Non-pigmented ciliary epithelial cell (primary cell): ENCODE data around the gene XRCC5.
A peak's percentile ranks its signal among the peaks of the same experiment; 100 is the strongest.

ENCODE experiments used
- DNase-seq: peaks from one replicate; pipeline ENCODE4 v3.0.0-alpha.2; 2010; ENCODE audit warnings: low read depth

The XRCC5 gene

GRCh38 chr2:216159646-216160045, 50.5 kb downstream of the XRCC5 start:
- DNase-seq = no peak

GRCh38 chr2:216160786-216161185, 51.6 kb downstream of the XRCC5 start:
- DNase-seq = no peak

GRCh38 chr2:216161967-216162366, 52.8 kb downstream of the XRCC5 start:
- no peak for DNase-seq

GRCh38 chr2:216163518-216163917, 54.4 kb downstream of the XRCC5 start:
- no peak for DNase-seq

- no peak for DNase-seq
These were observed 54.9 kb downstream of the XRCC5 start for GRCh38 chr2:216164087-216164486.

- no peak for DNase-seq
These were observed 55.4 kb downstream of the XRCC5 start for GRCh38 chr2:216164576-216164975.

- no peak for DNase-seq
These were observed 56.6 kb downstream of the XRCC5 start for GRCh38 chr2:216165711-216166110.

GRCh38 chr2:216169087-216169486, 59.9 kb downstream of the XRCC5 start:
- DNase-seq = no peak

- no peak for DNase-seq
These were observed 61.1 kb downstream of the XRCC5 start for GRCh38 chr2:216170076-216170763.

- DNase-seq = no peak
These were observed 61.9 kb downstream of the XRCC5 start for GRCh38 chr2:216171011-216171410.

- no peak for DNase-seq
These were observed 63.3 kb downstream of the XRCC5 start for GRCh38 chr2:216172493-216172892.

- DNase-seq = no peak
These were observed 69.9 kb downstream of the XRCC5 start for GRCh38 chr2:216179015-216179414.

GRCh38 chr2:216181351-216181750, 72.2 kb downstream of the XRCC5 start:
- DNase-seq = no peak

GRCh38 chr2:216181953-216182461, 72.9 kb downstream of the XRCC5 start:
- no peak for DNase-seq

GRCh38 chr2:216183462-216183861, 74.3 kb downstream of the XRCC5 start:
- DNase-seq = no peak

- no peak for DNase-seq
These were observed 79.4 kb downstream of the XRCC5 start for GRCh38 chr2:216188559-216188850.

- DNase-seq = no peak
These were observed 79.8 kb downstream of the XRCC5 start for GRCh38 chr2:216188956-216189355.

- DNase-seq = no peak
These were observed 80.3 kb downstream of the XRCC5 start for GRCh38 chr2:216189410-216189809.

- DNase-seq = no peak
These were observed 83.0 kb downstream of the XRCC5 start for GRCh38 chr2:216192181-216192580.

GRCh38 chr2:216192931-216193330, 83.8 kb downstream of the XRCC5 start:
- DNase-seq = no peak

- DNase-seq = no peak
These were observed 84.9 kb downstream of the XRCC5 start for GRCh38 chr2:216194013-216194412.

- DNase-seq = no peak
These were observed 85.4 kb downstream of the XRCC5 start for GRCh38 chr2:216194561-216194960.

- peak; percentile 79 for DNase-seq
These were observed 86.4 kb downstream of the XRCC5 start for GRCh38 chr2:216195565-216196029.

GRCh38 chr2:216201692-216202306, 92.7 kb downstream of the XRCC5 start:
- no peak for DNase-seq
